Gastroesophageal sphincter (tissue), 4 donors: ENCODE results near the gene AUTS2. TPM values are rescaled to one million over a fixed set of nuclear protein-coding genes. Genes with fewer than 3 reads are reported as not detected.

Source experiments
- ATAC-seq: fragments of 150-250 bp; one replicate; pipeline ENCODE4 v1.9.1; 2016; ENCODE audit warnings: mild to moderate bottlenecking, moderate library complexity
- H3K27ac ChIP-seq, 4 donors: fragments of 200-600 bp; sonication (generic) in 3 of 4; 1 replicate in 3 of 4; 2 replicates in 1 of 4; pipeline ENCODE4 v1.5.1; 2016 to 2019
- H3K27me3 ChIP-seq: fragments of 200-600 bp; sonication (generic); one replicate; pipeline ENCODE4 v1.5.1; 2019
- H3K36me3 ChIP-seq, 2 donors: fragments of 200-600 bp; sonication (generic); one replicate each; pipeline ENCODE4 v1.5.1; 2019; ENCODE audit warnings: control low read depth in 1 of 2
- H3K4me1 ChIP-seq, 3 donors: fragments of 200-600 bp; sonication (generic); 1 replicate in 2 of 3; 2 replicates in 1 of 3; pipeline ENCODE4 v1.5.1; 2016 to 2019; ENCODE audit warnings: control low read depth in 2 of 3
- H3K4me3 ChIP-seq, 2 donors: fragments of 200-600 bp; sonication (generic); one replicate each; pipeline ENCODE4 v1.5.1; 2019; ENCODE audit warnings: mild to moderate bottlenecking in 1 of 2, moderate library complexity in 1 of 2
- H3K9me3 ChIP-seq, 3 donors: fragments of 200-600 bp; sonication (generic); one replicate each; pipeline ENCODE4 v1.5.1; 2017 to 2019; ENCODE audit warnings: control low read depth in 2 of 3
- CTCF ChIP-seq, 4 experiments: fragments of 200-600 bp in 2 of 4; fragments of 450-650 bp in 2 of 4; sonication (generic) in 1 of 4; IDR thresholded peaks; one replicate each; pipeline ENCODE4 v1.5.1; 2017 to 2019; ENCODE audit warnings: antibody characterized with exemption in 4 of 4, mild to moderate bottlenecking in 2 of 4, moderate library complexity in 2 of 4
- EP300 ChIP-seq: sonication (generic); formaldehyde crosslinking; IDR thresholded peaks from one replicate; pipeline ENCODE4 v1.6.1; 2017; ENCODE audit warnings: antibody characterized with exemption, mild to moderate bottlenecking
- POLR2A ChIP-seq, 2 donors: fragments of 450-650 bp; IDR thresholded peaks; one replicate each; pipeline ENCODE4 v1.6.1; 2017; ENCODE audit warnings: antibody characterized with exemption in 2 of 2, mild to moderate bottlenecking in 2 of 2, moderate library complexity in 1 of 2
- POLR2AphosphoS5 ChIP-seq: sonication (generic); formaldehyde crosslinking; IDR thresholded peaks from one replicate; pipeline ENCODE4 v1.6.1; 2017; ENCODE audit warnings: antibody characterized with exemption
- WGBS, 2 donors: methylation state at CpG; one replicate each; pipeline ENCODE4 v1.1.5; 2018; ENCODE audit warnings: low coverage in 1 of 2; 5-methylcytosine and 5-hydroxymethylcytosine counted together
- total RNA-seq, 4 donors: library from RNA; depleted of rRNA; stranded (reverse); fragments of >200 nt; gene quantifications; one replicate each; pipeline ENCODE4 v1.1.0, GENCODE V29; 2016

AUTS2 gene
- total RNA-seq, 4 donors from 2014 or later, result 12.2 to 48.7 (median 44.1) TPM

GRCh38 chr7:69690329-69690728, 92.1 kb downstream of the AUTS2 start:
- ATAC-seq, result no peak
- TF ChIP-seq POLR2AphosphoS5 (no peak), POLR2A (IDR thresholded peaks at IDR 0.05) (no peak), CTCF (IDR thresholded peaks at IDR 0.05) (no peak), EP300 (no peak)
- Histone ChIP-seq H3K9me3 (no peaks in the 10 kb centered on the region), H3K4me1 (peaks cover 0 to 24% (median 3%) of the 10 kb centered on the region in 3 donors), H3K27me3 (no peaks in the 10 kb centered on the region), H3K27ac (no peak overlapping the region), H3K4me3 (no peak overlapping the region), H3K36me3 (no peaks in the 10 kb centered on the region)
- 60 to 100% methylated on average over 1 to 3 of the region's 6 CpGs for WGBS, 2 donors

DNA sequence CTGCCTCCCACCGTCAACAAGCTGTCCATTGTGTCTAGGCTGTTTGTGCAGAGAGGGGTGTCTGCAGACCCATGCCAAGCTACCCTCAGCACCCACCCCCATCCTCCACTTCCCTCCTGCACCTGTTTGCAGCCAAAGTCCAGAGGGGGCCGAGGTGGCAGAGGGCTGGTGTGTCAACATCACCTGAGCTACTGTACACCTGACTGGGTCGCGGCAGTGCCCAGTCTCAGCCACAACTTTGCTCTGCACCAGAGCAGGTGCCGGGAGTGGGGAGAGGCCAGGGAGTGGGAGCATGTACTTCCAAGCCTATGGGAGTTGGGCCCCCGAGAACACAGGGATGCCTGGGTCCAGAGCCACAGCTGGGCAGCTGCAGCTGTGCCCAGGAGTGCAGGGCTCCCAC, 93.1 kb downstream of the AUTS2 start:
- Histone ChIP-seq H3K27me3 (no peaks in the 10 kb centered on the region), H3K4me3 (no peak overlapping the region), H3K36me3 (no peaks in the 10 kb centered on the region), H3K4me1 (peaks cover 0 to 21% (median 3%) of the 10 kb centered on the region in 3 donors), H3K27ac (no peak overlapping the region), H3K9me3 (no peaks in the 10 kb centered on the region)
- no CpG with 5 or more reads among the region's 6 CpGs for WGBS, 2 donors
- ATAC-seq, result no peak
- TF ChIP-seq EP300, result no peak
- TF ChIP-seq POLR2A (IDR thresholded peaks at IDR 0.05), result no peak

- no peaks in the 10 kb centered on the region for H3K36me3 ChIP-seq
- H3K27ac ChIP-seq, result no peak overlapping the region
- H3K4me3 ChIP-seq, result no peak overlapping the region
- ATAC-seq, result no peak
- no peaks in the 10 kb centered on the region for H3K27me3 ChIP-seq
- TF ChIP-seq POLR2A (IDR thresholded peaks at IDR 0.05) (no peak), CTCF (IDR thresholded peaks at IDR 0.05) (no peak), POLR2AphosphoS5 (no peak), EP300 (no peak)
- H3K9me3 ChIP-seq, result no peaks in the 10 kb centered on the region
- H3K4me1 ChIP-seq, result peaks cover 0 to 21% (median 3%) of the 10 kb centered on the region in 3 donors
- 100% methylated on average over 1 of the region's 4 CpGs; no CpG with 5 or more reads in 1 of the 2 donors for WGBS, 2 donors
Measured at GRCh38 chr7:69691734-69692133, 93.5 kb downstream of the AUTS2 start.

DNA sequence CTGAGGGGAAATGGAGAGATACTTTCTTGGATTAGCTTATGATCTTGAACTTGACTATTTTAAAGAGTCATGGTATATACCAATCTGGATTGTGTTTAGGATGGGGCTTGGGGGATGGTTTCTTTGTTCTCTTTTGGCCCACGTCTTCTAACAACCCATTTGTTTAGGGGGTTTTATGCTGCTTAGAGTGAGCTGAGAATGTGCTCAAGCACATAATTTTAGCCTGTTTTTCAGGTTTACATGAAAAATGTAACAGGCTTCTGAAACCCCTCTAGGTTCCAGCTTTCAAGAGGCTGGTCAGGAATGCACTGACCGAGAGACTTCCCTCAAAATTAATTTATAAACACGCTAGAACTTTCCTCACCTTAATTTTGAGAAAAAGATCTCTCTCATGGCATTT, 94.3 kb downstream of the AUTS2 start:
- Histone ChIP-seq H3K27me3 (no peaks in the 10 kb centered on the region), H3K27ac (no peak overlapping the region), H3K9me3 (no peaks in the 10 kb centered on the region), H3K4me3 (no peak overlapping the region), H3K36me3 (no peaks in the 10 kb centered on the region), H3K4me1 (peaks cover 0 to 17% (median 3%) of the 10 kb centered on the region in 3 donors)
- no peak for ATAC-seq
- no peak for TF ChIP-seq POLR2AphosphoS5
- no peak for TF ChIP-seq POLR2A (IDR thresholded peaks at IDR 0.05)
- TF ChIP-seq EP300, result no peak
- TF ChIP-seq CTCF (IDR thresholded peaks at IDR 0.05), result no peak
- WGBS, 2 donors, result 87 to 91% methylated on average over 3 of the region's 3 CpGs

GRCh38 chr7:69693042-69693441, 94.8 kb downstream of the AUTS2 start:
- TF ChIP-seq POLR2A (IDR thresholded peaks at IDR 0.05) (no peak), EP300 (no peak), CTCF (IDR thresholded peaks at IDR 0.05) (no peak), POLR2AphosphoS5 (no peak)
- Histone ChIP-seq H3K9me3 (no peaks in the 10 kb centered on the region), H3K27me3 (no peaks in the 10 kb centered on the region), H3K4me1 (peaks cover 0 to 12% (median 3%) of the 10 kb centered on the region in 3 donors), H3K27ac (no peak overlapping the region), H3K36me3 (no peaks in the 10 kb centered on the region), H3K4me3 (no peak overlapping the region)
- ATAC-seq, result no peak
- 43 to 88% methylated on average over 1 of the region's 1 CpG for WGBS, 2 donors
